HG03342 (cell line): ENCODE measurements around the gene TRIM16.
"Not testable (repeated sequence)": the region's sequence is repeated elsewhere in the genome, so short reads cannot be mapped to it uniquely, and the experiment has no call there.

Experiments
- ATAC-seq: cut with Tn5 transposase; IDR thresholded peaks from one replicate; pipeline ENCODE4 v1.9.1; 2021; ENCODE audit warnings: mild to moderate bottlenecking, moderate library complexity; ENCODE audit not compliant: unreplicated experiment

TRIM16 gene

GRCh38 chr17:15619331-15620058 is 64.6 kb downstream of the TRIM16 start, which contains the start of gene FBXW10B:
Gene FBXW10B (minus strand): TSS chr17:15619704. CDS start chr17:15619512, 192 bp downstream.
- not testable (repeated sequence) for ATAC-seq

DNA sequence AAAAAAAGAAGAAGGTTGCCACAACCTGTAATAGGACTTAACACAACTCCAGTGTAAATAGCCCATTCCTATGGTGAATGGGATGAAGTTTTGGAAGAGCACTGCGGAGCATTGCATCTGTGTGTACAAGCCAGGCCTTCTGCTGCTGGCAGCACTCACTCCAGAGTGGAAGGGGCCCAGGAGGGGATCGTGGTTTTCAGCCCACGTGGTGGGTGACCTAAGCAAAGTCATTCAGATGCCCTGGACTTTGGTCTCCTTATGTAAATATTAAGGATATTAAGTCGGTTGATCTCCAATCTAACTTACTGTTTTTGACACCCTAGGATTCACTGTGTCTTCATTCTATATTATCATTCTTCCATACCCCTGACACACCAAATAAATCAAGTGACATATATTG is 67.3 kb downstream of the TRIM16 start:
- ATAC-seq = not testable (repeated sequence)

- ATAC-seq = not testable (repeated sequence)
Measured at GRCh38 chr17:15615850-15616249, 68.3 kb downstream of the TRIM16 start.

DNA sequence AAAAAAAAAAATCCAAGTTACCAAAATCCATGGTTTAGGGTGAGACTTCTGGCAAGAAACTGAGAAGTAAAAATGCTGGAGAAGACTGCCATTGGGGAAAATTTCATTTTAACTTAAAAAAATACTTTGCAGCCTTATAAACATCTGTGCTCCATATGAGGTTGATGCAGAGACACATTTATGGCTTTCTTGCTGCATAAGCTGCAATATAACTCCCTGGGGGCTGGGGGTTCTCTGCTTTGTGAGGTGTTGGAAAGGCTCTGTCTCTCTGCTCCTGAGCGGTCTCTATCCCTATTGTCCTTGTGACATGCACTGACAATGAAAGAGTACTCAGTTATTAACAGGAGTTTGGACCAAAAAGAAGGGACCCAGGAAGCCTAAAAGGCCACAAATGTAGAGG is 71.0 kb downstream of the TRIM16 start:
- ATAC-seq = not testable (repeated sequence)

DNA sequence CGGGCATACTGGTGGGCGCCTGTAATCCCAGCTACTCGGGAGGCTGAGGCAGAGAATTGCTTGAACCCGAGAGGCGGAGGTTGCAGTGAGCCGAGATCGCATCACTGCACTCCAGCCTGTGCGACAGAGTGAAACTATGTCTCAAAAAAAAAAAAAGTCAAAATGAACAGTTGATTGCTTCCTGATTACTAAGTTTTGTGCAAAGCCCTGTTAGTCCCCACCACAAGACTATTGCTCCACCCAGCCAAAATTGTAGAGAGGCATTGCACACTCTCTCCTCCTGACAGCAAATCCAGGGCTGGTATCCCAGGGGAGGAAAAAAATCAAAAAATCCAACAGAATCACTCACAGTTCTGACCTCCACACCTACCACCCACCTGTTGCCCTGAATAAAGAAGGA is 91.2 kb downstream of the TRIM16 start:
- ATAC-seq = not testable (repeated sequence)

- ATAC-seq = not testable (repeated sequence)
Measured at GRCh38 chr17:15591986-15592385, 92.1 kb downstream of the TRIM16 start.

DNA sequence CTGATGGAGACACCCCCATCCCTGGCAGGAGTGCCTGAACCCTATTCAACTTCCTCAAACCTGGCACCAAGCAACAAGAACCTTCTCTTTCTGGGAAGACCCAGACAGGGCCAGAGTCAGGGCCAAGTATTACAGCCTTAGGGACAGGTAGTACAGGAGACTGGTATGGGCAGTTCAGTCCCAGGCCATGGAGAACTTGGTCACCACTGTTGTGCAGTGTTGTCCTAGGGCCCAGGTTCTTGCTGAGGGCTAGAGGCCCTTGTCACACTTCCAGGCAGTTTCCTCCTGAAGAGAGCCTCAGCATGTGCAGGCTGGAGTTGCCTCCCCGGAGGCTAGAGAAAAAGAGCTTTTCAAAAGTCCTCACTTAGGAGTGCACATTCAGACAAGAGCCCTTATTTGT is 93.3 kb downstream of the TRIM16 start:
- ATAC-seq = not testable (repeated sequence)

GRCh38 chr17:15589544-15590536 is 94.3 kb downstream of the TRIM16 start:
- not testable (repeated sequence) for ATAC-seq

DNA sequence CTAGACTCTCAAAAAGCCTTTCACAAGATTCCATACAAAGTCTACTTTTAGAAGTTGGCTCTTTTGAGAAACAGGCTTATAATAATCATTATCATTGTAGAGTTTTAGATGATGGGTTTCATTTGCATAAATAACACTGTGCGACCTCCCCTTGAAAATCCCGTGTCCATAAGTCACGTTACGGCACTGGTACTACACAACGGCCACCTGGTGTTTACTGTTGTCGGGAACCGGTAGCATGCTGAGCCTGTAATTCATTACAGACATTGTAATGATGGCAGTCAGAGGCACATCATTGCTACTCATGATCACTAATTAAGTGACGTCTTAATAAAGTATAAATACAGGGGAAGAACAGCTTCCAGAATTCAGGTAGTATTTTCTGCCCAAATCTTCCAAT is 96.1 kb downstream of the TRIM16 start:
- not testable (repeated sequence) for ATAC-seq

DNA sequence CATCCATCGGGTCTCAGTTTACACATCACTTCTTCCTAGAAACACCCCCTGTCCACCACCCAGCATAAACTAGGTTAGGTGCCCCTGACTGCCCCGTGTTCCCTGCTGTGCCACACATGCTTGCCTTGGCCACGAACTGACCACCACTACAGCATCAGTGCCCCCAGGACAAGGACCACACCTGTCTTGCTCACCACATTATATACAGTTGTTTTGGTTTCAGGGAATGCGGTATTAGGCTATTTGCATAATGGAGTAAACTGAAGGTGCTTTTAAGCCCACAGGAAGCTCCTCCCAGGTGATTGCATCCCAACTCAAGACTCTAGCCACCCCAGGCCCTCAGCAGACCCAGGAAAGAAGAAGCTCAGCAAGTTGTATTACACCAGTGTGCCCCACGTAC is 100.8 kb downstream of the TRIM16 start:
- not testable (repeated sequence) for ATAC-seq

- ATAC-seq = not testable (repeated sequence)
Measured at GRCh38 chr17:15581462-15581861, 102.6 kb downstream of the TRIM16 start.
